Type B pancreatic cell (in vitro differentiated cells): ENCODE results near the gene GALE. TPM values are rescaled to one million over a fixed set of nuclear protein-coding genes. Genes with fewer than 3 reads are reported as not detected.
A peak's percentile ranks its signal among the peaks of the same experiment; 100 is the strongest.
"Not testable (repeated sequence)": the region's sequence is repeated elsewhere in the genome, so short reads cannot be mapped to it uniquely, and the experiment has no call there.

Experiments used
- DNase-seq: peaks from one replicate; pipeline ENCODE4 v3.0.0; 2021; ENCODE audit warnings: mixed read lengths; ENCODE audit not compliant: unreplicated experiment; ENCODE audit errors: extremely low spot score
- H3K27ac Mint-ChIP-seq: 2 replicates; pipeline ENCODE4 v1.8.0; 2021; ENCODE audit warnings: mild to moderate bottlenecking, mixed read lengths
- H3K27me3 Mint-ChIP-seq: 2 replicates; pipeline ENCODE4 v1.8.0; 2021; ENCODE audit warnings: mixed read lengths
- H3K36me3 Mint-ChIP-seq: 2 replicates; pipeline ENCODE4 v1.8.0; 2021; ENCODE audit warnings: mixed read lengths
- H3K4me1 Mint-ChIP-seq: one replicate; pipeline ENCODE4 v1.8.0; 2021; ENCODE audit warnings: mixed read lengths; ENCODE audit not compliant: unreplicated experiment
- H3K4me3 Mint-ChIP-seq: 2 replicates; pipeline ENCODE4 v1.8.0; 2021; ENCODE audit warnings: mild to moderate bottlenecking, mixed read lengths
- H3K9me3 Mint-ChIP-seq: 2 replicates; pipeline ENCODE4 v1.8.0; 2021; ENCODE audit warnings: mixed read lengths
- total RNA-seq: library from RNA; stranded (reverse); gene quantifications from 2 replicates; pipeline ENCODE4 v1.2.1, GENCODE V29; 2021; ENCODE audit warnings: low replicate concordance
- TF ChIP-seq, protein P1 (sequence below): fragments of 200-600 bp; sonication (generic); conservative IDR thresholded peaks from 2 replicates; pipeline ENCODE4 v1.5.0; 2021; ENCODE audit warnings: antibody characterized with exemption, mild to moderate bottlenecking

GALE gene
- total RNA-seq, 1 donor from 2014 or later: 39.0 TPM

DNA sequence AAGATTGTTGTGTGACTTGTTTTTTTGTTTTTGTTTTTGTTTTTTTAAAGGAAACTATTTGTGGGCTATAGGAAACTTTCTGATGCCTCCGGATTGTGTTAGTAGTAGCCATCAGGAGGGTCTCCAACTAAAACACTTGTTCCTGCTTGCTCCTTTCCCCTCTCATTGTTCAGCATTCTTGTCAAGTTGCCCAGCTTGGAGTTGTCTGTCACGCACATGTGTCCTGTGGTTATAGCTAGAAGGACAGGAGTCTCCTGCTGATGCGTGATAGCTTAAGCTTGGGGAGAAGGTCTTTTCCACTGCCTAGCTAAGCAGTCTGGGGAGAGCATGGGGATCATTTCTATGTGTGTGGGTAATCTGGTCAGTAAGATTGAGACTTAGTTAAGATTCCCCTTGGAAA is 12.9 kb downstream of the GALE start:
- Mint-ChIP-seq H3K9me3 (no peaks in the 10 kb centered on the region), H3K27ac (no peak overlapping the region), H3K36me3 (peaks cover 24% of the 10 kb centered on the region), H3K4me3 (no peak overlapping the region), H3K27me3 (no peaks in the 10 kb centered on the region), H3K4me1 (peaks cover 6% of the 10 kb centered on the region)
- TF ChIP-seq, protein P1, sequence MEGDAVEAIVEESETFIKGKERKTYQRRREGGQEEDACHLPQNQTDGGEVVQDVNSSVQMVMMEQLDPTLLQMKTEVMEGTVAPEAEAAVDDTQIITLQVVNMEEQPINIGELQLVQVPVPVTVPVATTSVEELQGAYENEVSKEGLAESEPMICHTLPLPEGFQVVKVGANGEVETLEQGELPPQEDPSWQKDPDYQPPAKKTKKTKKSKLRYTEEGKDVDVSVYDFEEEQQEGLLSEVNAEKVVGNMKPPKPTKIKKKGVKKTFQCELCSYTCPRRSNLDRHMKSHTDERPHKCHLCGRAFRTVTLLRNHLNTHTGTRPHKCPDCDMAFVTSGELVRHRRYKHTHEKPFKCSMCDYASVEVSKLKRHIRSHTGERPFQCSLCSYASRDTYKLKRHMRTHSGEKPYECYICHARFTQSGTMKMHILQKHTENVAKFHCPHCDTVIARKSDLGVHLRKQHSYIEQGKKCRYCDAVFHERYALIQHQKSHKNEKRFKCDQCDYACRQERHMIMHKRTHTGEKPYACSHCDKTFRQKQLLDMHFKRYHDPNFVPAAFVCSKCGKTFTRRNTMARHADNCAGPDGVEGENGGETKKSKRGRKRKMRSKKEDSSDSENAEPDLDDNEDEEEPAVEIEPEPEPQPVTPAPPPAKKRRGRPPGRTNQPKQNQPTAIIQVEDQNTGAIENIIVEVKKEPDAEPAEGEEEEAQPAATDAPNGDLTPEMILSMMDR: no peak
- no peak for DNase-seq

DNA sequence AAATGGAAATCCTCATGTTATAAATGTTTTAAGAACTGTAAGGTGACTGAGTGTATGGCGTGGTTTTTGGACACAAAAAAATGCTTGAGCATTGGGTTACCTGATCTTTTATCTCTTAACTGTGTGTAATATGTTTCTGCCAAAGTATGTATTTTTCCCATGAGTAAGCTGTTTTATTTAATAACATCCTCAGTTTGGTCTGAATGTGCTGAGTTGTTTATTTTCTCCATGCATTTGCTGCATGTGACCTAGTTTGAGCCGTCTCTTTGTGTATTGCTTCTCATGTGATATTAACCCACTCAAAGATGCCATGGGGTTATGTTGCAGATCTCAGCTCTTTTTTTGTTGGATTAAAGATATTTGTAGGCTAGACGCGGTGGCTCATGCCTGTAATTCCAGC is 15.7 kb downstream of the GALE start:
- Mint-ChIP-seq H3K27me3 (no peaks in the 10 kb centered on the region), H3K9me3 (no peaks in the 10 kb centered on the region), H3K4me3 (no peak overlapping the region), H3K4me1 (peaks cover 5% of the 10 kb centered on the region), H3K36me3 (peaks cover 33% of the 10 kb centered on the region), H3K27ac (no peak overlapping the region)
- DNase-seq: no peak
- TF ChIP-seq, protein P1: no peak

DNA sequence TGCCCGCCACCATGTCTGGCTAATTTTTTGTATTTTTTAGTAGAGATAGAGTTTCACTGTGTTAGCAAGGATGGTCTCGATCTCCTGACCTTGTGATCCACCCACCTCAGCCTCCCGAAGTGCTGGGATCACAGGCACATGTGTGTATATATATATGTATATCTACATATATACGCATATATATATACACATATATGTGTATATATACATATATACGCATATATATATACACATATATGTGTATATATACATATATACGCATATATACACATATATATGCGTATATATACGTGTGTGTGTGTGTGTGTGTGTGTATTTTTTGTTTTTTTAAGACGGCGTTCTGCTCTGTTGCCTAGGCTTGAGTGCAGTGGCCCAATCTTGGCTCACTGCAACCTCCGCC is 17.4 kb downstream of the GALE start:
- H3K27me3 Mint-ChIP-seq, DNase-seq, H3K4me3 Mint-ChIP-seq, H3K27ac Mint-ChIP-seq, H3K9me3 Mint-ChIP-seq: not testable (repeated sequence)
- peaks cover 33% of the 10 kb centered on the region for H3K36me3 Mint-ChIP-seq
- H3K4me1 Mint-ChIP-seq: peaks cover 14% of the 10 kb centered on the region

DNA sequence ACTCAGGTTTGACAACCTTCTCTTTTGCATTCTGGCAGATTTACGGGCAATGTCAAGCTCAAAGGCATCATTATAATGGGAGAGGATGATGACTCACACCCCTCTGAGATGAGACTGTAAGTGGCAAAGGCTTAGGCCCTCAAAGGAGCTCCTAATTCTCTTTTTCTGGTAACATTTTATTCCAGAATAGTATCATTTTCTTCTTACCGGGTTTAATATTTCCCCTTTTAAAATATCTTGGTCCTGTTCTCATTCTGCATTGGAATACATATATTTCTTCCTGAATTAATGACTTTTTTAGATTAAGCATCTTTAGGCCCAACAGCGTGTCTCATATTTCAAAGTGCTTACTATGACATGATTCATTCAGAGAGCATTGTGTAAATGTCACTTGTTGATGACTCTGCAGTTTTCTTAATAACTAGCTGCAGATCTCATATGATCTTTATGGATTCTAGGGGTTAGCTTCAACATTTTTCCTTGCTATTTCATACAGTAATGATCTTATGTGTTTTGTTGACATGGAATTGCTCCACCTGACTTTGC is 20.7 kb downstream of the GALE start:
- H3K36me3 Mint-ChIP-seq: peaks cover 14% of the 10 kb centered on the region
- peak overlapping the region; percentile 92 for H3K27ac Mint-ChIP-seq
- H3K9me3 Mint-ChIP-seq: no peaks in the 10 kb centered on the region
- TF ChIP-seq, protein P1: no peak
- peaks cover 20% of the 10 kb centered on the region for H3K4me1 Mint-ChIP-seq
- no peak for DNase-seq
- H3K4me3 Mint-ChIP-seq: peak overlapping the region; percentile 99
- H3K27me3 Mint-ChIP-seq: no peaks in the 10 kb centered on the region

DNA sequence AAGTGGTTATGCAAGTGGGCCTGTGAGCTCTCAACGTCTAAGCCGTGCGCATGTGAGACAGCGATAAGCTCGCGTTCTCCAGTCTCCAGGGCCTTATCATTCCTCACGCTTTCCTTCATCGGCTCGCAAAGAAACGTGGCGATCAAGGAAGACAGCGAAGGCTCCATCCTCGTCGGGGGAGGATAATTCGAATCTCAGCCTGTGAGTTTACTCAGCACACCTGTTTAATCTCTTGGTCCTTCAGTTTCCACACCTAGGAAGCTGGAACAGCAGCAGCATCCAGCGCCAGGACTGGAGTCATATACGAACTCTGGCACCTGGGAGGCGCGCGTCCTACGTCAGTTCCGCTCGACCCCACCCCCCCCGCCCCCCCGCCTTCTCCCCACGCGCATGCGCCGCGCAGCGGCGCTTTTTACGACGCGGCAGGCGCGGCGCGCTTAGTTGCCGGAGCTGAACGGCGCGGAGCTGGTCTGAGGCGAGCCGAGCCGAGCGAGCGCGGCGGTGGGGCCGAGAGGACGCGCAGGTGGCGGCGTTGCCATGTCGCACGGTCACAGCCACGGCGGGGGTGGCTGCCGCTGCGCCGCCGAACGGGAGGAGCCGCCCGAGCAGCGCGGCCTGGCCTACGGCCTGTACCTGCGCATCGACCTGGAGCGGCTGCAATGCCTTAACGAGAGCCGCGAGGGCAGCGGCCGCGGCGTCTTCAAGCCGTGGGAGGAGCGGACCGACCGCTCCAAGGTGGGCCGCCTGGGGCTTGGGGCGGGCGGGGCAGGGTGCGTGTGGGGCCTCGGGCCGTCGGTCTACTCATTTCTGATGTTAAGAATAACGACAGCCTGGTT is 22.4 kb downstream of the GALE start, which contains the start of gene PITHD1:
TSS of gene PITHD1 (plus strand) at position 440 of the 836 bp plus-strand sequence. CDS start at position 538, 98 bp downstream.
- Mint-ChIP-seq H3K9me3 (no peaks in the 10 kb centered on the region), H3K4me3 (peak within 1 kb of the TSS; percentile 99), H3K27ac (peak within 1 kb of the TSS; percentile 100), H3K36me3 (peaks cover 10% of the 10 kb centered on the region), H3K4me1 (peaks cover 29% of the 10 kb centered on the region), H3K27me3 (no peaks in the 10 kb centered on the region)
- DNase-seq: peak; percentile 87
- TF ChIP-seq, protein P1: no peak

DNA sequence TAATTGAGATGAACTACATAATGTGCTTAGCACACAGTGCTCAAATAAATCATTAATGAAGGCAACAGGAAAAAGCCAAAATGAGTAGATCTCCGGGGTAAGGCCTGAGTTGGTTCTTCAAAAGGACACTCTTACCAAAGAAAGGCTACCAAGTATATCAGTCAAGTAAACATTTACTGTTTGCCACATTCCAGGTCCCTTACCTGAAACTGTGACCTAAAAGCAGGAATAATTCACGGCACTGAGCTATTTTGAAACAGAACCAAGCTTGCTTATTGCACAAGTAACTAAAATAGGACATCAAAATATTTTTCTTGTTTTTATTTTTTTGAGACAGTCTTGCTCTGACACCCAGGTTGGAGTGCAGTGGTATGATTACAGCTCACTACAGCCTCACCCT is 24.3 kb downstream of the GALE start:
- Mint-ChIP-seq H3K9me3 (no peaks in the 10 kb centered on the region), H3K36me3 (peaks cover 6% of the 10 kb centered on the region), H3K27ac (no peak overlapping the region), H3K4me1 (peaks cover 29% of the 10 kb centered on the region), H3K27me3 (no peaks in the 10 kb centered on the region), H3K4me3 (peak overlapping the region; percentile 17)
- DNase-seq: no peak
- TF ChIP-seq, protein P1: no peak
